Measurements from ENCODE around the gene INO80D. TPM values are rescaled to one million over a fixed set of nuclear protein-coding genes. Genes with fewer than 3 reads are reported as not detected.

The INO80D gene
- total and polyA plus RNA-seq, 2 of the 13 experiments (the other 11 are each of a cell fraction or from before 2014, with no cell fraction given) = 7.6 to 7.9 TPM

DNA sequence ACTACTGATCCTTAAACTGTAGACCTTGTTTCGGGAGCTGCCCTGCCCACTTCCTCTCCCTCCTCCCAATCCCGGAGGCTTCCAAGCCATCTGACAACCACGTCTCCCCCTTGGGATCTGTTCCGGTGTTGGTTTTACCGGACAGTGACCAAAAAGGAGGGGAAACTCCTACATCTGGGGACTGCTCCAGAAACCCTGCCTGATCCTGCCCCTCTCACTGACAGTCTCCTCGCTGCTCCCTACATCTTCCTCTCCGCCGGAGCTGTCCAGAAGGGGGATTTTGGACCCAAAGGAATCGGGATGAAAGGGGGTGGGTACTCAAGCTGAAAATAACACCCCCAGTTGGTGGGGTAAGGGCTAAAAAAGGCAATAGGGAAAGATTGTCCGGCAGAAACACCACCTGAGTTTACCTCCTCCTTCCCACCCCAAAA lies 1.5 kb downstream of the INO80D start (continued):
- TF ChIP-seq, protein P1, sequence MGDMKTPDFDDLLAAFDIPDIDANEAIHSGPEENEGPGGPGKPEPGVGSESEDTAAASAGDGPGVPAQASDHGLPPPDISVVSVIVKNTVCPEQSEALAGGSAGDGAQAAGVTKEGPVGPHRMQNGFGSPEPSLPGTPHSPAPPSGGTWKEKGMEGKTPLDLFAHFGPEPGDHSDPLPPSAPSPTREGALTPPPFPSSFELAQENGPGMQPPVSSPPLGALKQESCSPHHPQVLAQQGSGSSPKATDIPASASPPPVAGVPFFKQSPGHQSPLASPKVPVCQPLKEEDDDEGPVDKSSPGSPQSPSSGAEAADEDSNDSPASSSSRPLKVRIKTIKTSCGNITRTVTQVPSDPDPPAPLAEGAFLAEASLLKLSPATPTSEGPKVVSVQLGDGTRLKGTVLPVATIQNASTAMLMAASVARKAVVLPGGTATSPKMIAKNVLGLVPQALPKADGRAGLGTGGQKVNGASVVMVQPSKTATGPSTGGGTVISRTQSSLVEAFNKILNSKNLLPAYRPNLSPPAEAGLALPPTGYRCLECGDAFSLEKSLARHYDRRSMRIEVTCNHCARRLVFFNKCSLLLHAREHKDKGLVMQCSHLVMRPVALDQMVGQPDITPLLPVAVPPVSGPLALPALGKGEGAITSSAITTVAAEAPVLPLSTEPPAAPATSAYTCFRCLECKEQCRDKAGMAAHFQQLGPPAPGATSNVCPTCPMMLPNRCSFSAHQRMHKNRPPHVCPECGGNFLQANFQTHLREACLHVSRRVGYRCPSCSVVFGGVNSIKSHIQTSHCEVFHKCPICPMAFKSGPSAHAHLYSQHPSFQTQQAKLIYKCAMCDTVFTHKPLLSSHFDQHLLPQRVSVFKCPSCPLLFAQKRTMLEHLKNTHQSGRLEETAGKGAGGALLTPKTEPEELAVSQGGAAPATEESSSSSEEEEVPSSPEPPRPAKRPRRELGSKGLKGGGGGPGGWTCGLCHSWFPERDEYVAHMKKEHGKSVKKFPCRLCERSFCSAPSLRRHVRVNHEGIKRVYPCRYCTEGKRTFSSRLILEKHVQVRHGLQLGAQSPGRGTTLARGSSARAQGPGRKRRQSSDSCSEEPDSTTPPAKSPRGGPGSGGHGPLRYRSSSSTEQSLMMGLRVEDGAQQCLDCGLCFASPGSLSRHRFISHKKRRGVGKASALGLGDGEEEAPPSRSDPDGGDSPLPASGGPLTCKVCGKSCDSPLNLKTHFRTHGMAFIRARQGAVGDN (CRISPR knock-in tag; IDR thresholded peaks at IDR 0.05) = no peak; the same call in 1 of the 2 replicates
- TF ChIP-seq CHD4 (IDR thresholded peaks at IDR 0.05; ENCODE audit: borderline replicate concordance, low read length) = no peak
- TF ChIP-seq ZNF263 (CRISPR knock-in tag; IDR thresholded peaks at IDR 0.05) = peak; percentile 98
- TF ChIP-seq SRF (IDR thresholded peaks at IDR 0.05; ENCODE audit: low read depth, low read length) = 0 out of 2 replicates have a peak, but pooled peaks have one; percentile 40
- TF ChIP-seq, protein P2, sequence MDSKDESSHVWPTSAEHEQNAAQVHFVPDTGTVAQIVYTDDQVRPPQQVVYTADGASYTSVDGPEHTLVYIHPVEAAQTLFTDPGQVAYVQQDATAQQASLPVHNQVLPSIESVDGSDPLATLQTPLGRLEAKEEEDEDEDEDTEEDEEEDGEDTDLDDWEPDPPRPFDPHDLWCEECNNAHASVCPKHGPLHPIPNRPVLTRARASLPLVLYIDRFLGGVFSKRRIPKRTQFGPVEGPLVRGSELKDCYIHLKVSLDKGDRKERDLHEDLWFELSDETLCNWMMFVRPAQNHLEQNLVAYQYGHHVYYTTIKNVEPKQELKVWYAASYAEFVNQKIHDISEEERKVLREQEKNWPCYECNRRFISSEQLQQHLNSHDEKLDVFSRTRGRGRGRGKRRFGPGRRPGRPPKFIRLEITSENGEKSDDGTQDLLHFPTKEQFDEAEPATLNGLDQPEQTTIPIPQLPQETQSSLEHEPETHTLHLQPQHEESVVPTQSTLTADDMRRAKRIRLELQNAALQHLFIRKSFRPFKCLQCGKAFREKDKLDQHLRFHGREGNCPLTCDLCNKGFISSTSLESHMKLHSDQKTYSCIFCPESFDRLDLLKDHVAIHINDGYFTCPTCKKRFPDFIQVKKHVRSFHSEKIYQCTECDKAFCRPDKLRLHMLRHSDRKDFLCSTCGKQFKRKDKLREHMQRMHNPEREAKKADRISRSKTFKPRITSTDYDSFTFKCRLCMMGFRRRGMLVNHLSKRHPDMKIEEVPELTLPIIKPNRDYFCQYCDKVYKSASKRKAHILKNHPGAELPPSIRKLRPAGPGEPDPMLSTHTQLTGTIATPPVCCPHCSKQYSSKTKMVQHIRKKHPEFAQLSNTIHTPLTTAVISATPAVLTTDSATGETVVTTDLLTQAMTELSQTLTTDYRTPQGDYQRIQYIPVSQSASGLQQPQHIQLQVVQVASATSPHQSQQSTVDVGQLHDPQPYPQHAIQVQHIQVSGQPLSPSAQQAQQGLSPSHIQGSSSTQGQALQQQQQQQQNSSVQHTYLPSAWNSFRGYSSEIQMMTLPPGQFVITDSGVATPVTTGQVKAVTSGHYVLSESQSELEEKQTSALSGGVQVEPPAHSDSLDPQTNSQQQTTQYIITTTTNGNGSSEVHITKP (CRISPR knock-in tag; IDR thresholded peaks at IDR 0.05; ENCODE audit: low read depth) = peak; percentile 61; the same call in 1 of the 2 replicates
- no peak; the same call in 1 of the 2 replicates for TF ChIP-seq ZNF274 (CRISPR knock-in tag; IDR thresholded peaks at IDR 0.05)
- no peak for TF ChIP-seq SMAD1 (CRISPR knock-in tag; IDR thresholded peaks at IDR 0.05; ENCODE audit: borderline replicate concordance, low read depth)
- no peak for TF ChIP-seq PHB2 (IDR thresholded peaks at IDR 0.05; ENCODE audit: partially characterized antibody)
- TF ChIP-seq, protein P3, sequence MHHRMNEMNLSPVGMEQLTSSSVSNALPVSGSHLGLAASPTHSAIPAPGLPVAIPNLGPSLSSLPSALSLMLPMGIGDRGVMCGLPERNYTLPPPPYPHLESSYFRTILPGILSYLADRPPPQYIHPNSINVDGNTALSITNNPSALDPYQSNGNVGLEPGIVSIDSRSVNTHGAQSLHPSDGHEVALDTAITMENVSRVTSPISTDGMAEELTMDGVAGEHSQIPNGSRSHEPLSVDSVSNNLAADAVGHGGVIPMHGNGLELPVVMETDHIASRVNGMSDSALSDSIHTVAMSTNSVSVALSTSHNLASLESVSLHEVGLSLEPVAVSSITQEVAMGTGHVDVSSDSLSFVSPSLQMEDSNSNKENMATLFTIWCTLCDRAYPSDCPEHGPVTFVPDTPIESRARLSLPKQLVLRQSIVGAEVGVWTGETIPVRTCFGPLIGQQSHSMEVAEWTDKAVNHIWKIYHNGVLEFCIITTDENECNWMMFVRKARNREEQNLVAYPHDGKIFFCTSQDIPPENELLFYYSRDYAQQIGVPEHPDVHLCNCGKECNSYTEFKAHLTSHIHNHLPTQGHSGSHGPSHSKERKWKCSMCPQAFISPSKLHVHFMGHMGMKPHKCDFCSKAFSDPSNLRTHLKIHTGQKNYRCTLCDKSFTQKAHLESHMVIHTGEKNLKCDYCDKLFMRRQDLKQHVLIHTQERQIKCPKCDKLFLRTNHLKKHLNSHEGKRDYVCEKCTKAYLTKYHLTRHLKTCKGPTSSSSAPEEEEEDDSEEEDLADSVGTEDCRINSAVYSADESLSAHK (CRISPR knock-in tag; IDR thresholded peaks at IDR 0.05; ENCODE audit: borderline replicate concordance) = no peak
- TF ChIP-seq, protein P4, sequence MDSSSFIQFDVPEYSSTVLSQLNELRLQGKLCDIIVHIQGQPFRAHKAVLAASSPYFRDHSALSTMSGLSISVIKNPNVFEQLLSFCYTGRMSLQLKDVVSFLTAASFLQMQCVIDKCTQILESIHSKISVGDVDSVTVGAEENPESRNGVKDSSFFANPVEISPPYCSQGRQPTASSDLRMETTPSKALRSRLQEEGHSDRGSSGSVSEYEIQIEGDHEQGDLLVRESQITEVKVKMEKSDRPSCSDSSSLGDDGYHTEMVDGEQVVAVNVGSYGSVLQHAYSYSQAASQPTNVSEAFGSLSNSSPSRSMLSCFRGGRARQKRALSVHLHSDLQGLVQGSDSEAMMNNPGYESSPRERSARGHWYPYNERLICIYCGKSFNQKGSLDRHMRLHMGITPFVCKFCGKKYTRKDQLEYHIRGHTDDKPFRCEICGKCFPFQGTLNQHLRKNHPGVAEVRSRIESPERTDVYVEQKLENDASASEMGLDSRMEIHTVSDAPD (CRISPR knock-in tag; IDR thresholded peaks at IDR 0.05) = peak; percentile 78
- TF ChIP-seq SPEN (CRISPR knock-in tag; IDR thresholded peaks at IDR 0.05; ENCODE audit: low read depth) = no peak
- TF ChIP-seq EHMT2 (IDR thresholded peaks at IDR 0.05; ENCODE audit: borderline replicate concordance, low read depth, low read length) = no peak
- no peak for TF ChIP-seq NR3C1 (CRISPR knock-in tag; IDR thresholded peaks at IDR 0.05)
- TF ChIP-seq ZBTB7A (CRISPR knock-in tag; IDR thresholded peaks at IDR 0.05) = no peak
- TF ChIP-seq, protein P5, sequence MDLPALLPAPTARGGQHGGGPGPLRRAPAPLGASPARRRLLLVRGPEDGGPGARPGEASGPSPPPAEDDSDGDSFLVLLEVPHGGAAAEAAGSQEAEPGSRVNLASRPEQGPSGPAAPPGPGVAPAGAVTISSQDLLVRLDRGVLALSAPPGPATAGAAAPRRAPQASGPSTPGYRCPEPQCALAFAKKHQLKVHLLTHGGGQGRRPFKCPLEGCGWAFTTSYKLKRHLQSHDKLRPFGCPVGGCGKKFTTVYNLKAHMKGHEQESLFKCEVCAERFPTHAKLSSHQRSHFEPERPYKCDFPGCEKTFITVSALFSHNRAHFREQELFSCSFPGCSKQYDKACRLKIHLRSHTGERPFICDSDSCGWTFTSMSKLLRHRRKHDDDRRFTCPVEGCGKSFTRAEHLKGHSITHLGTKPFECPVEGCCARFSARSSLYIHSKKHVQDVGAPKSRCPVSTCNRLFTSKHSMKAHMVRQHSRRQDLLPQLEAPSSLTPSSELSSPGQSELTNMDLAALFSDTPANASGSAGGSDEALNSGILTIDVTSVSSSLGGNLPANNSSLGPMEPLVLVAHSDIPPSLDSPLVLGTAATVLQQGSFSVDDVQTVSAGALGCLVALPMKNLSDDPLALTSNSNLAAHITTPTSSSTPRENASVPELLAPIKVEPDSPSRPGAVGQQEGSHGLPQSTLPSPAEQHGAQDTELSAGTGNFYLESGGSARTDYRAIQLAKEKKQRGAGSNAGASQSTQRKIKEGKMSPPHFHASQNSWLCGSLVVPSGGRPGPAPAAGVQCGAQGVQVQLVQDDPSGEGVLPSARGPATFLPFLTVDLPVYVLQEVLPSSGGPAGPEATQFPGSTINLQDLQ (CRISPR knock-in tag; IDR thresholded peaks at IDR 0.05) = no peak

All from HepG2 (cell line).